ENCODE data around the gene FZD8.

The FZD8 gene

GRCh38 chr10:35632027-35632426 is 10.1 kb downstream of the FZD8 start:
- Histone ChIP-seq H3K36me3 (ENCODE audit: control insufficient read depth, insufficient read depth, low read length) (no peaks in the 10 kb centered on the region), H3K27ac (ENCODE audit: insufficient read depth, low read depth, low read length, poor library complexity, severe bottlenecking) (no peak overlapping the region), H3K4me1 (ENCODE audit: control insufficient read depth, insufficient read depth, low read length) (peaks cover 20% of the 10 kb centered on the region), H3K4me3 (ENCODE audit: insufficient read depth, low read depth, low read length) (no peak overlapping the region), H3K9me3 (ENCODE audit: control insufficient read depth, low read length) (no peaks in the 10 kb centered on the region), H3K27me3 (ENCODE audit: control insufficient read depth, insufficient read depth, low read length, poor library complexity, severe bottlenecking) (no peaks in the 10 kb centered on the region)

GRCh38 chr10:35631404-35631803 is 10.7 kb downstream of the FZD8 start:
- no peaks in the 10 kb centered on the region for H3K36me3 ChIP-seq (ENCODE audit: control insufficient read depth, insufficient read depth, low read length)
- H3K9me3 ChIP-seq (ENCODE audit: control insufficient read depth, low read length): no peaks in the 10 kb centered on the region
- H3K27ac ChIP-seq (ENCODE audit: insufficient read depth, low read depth, low read length, poor library complexity, severe bottlenecking): no peak overlapping the region
- no peaks in the 10 kb centered on the region for H3K27me3 ChIP-seq (ENCODE audit: control insufficient read depth, insufficient read depth, low read length, poor library complexity, severe bottlenecking)
- H3K4me3 ChIP-seq (ENCODE audit: insufficient read depth, low read depth, low read length): no peak overlapping the region
- 63 to 71% methylated on average over 1 of the region's 1 CpG for WGBS, 2 experiments
- peaks cover 13% of the 10 kb centered on the region for H3K4me1 ChIP-seq (ENCODE audit: control insufficient read depth, insufficient read depth, low read length)

GRCh38 chr10:35626971-35627507 is 15.1 kb downstream of the FZD8 start:
- Histone ChIP-seq H3K36me3 (ENCODE audit: control insufficient read depth, insufficient read depth, low read length) (no peaks in the 10 kb centered on the region), H3K27ac (ENCODE audit: insufficient read depth, low read depth, low read length, poor library complexity, severe bottlenecking) (no peak overlapping the region), H3K4me3 (ENCODE audit: insufficient read depth, low read depth, low read length) (no peak overlapping the region), H3K27me3 (ENCODE audit: control insufficient read depth, insufficient read depth, low read length, poor library complexity, severe bottlenecking) (no peaks in the 10 kb centered on the region), H3K4me1 (ENCODE audit: control insufficient read depth, insufficient read depth, low read length) (no peaks in the 10 kb centered on the region), H3K9me3 (ENCODE audit: control insufficient read depth, low read length) (no peaks in the 10 kb centered on the region)
- WGBS, 2 experiments: 92 to 95% methylated on average over 5 to 6 of the region's 6 CpGs

- no peaks in the 10 kb centered on the region for H3K27me3 ChIP-seq (ENCODE audit: control insufficient read depth, insufficient read depth, low read length, poor library complexity, severe bottlenecking)
- H3K4me3 ChIP-seq (ENCODE audit: insufficient read depth, low read depth, low read length): no peak overlapping the region
- H3K4me1 ChIP-seq (ENCODE audit: control insufficient read depth, insufficient read depth, low read length): peaks cover 8% of the 10 kb centered on the region
- 81 to 82% methylated on average over 5 of the region's 5 CpGs for WGBS, 2 experiments
- H3K9me3 ChIP-seq (ENCODE audit: control insufficient read depth, low read length): no peaks in the 10 kb centered on the region
- no peaks in the 10 kb centered on the region for H3K36me3 ChIP-seq (ENCODE audit: control insufficient read depth, insufficient read depth, low read length)
- H3K27ac ChIP-seq (ENCODE audit: insufficient read depth, low read depth, low read length, poor library complexity, severe bottlenecking): no peak overlapping the region
Observed at GRCh38 chr10:35614312-35614711, 27.8 kb downstream of the FZD8 start.

- no peaks in the 10 kb centered on the region for H3K36me3 ChIP-seq (ENCODE audit: control insufficient read depth, insufficient read depth, low read length)
- WGBS, 2 experiments: 77 to 85% methylated on average over 7 to 8 of the region's 8 CpGs
- no peaks in the 10 kb centered on the region for H3K9me3 ChIP-seq (ENCODE audit: control insufficient read depth, low read length)
- no peak overlapping the region for H3K4me3 ChIP-seq (ENCODE audit: insufficient read depth, low read depth, low read length)
- H3K27me3 ChIP-seq (ENCODE audit: control insufficient read depth, insufficient read depth, low read length, poor library complexity, severe bottlenecking): no peaks in the 10 kb centered on the region
- H3K4me1 ChIP-seq (ENCODE audit: control insufficient read depth, insufficient read depth, low read length): peaks cover 8% of the 10 kb centered on the region
- H3K27ac ChIP-seq (ENCODE audit: insufficient read depth, low read depth, low read length, poor library complexity, severe bottlenecking): no peak overlapping the region
Observed at GRCh38 chr10:35613597-35614226, 28.4 kb downstream of the FZD8 start.

- WGBS, 2 experiments: 83 to 87% methylated on average over 2 of the region's 2 CpGs
- Histone ChIP-seq H3K4me3 (ENCODE audit: insufficient read depth, low read depth, low read length) (no peak overlapping the region), H3K9me3 (ENCODE audit: control insufficient read depth, low read length) (no peaks in the 10 kb centered on the region), H3K36me3 (ENCODE audit: control insufficient read depth, insufficient read depth, low read length) (no peaks in the 10 kb centered on the region), H3K4me1 (ENCODE audit: control insufficient read depth, insufficient read depth, low read length) (peaks cover 8% of the 10 kb centered on the region), H3K27me3 (ENCODE audit: control insufficient read depth, insufficient read depth, low read length, poor library complexity, severe bottlenecking) (peaks cover 4% of the 10 kb centered on the region), H3K27ac (ENCODE audit: insufficient read depth, low read depth, low read length, poor library complexity, severe bottlenecking) (no peak overlapping the region)
Observed at GRCh38 chr10:35613107-35613440, 29.0 kb downstream of the FZD8 start.

GRCh38 chr10:35612385-35613106 is 29.6 kb downstream of the FZD8 start:
- no peak overlapping the region for H3K27ac ChIP-seq (ENCODE audit: insufficient read depth, low read depth, low read length, poor library complexity, severe bottlenecking)
- H3K4me1 ChIP-seq (ENCODE audit: control insufficient read depth, insufficient read depth, low read length): peaks cover 8% of the 10 kb centered on the region
- H3K36me3 ChIP-seq (ENCODE audit: control insufficient read depth, insufficient read depth, low read length): no peaks in the 10 kb centered on the region
- no peak overlapping the region for H3K4me3 ChIP-seq (ENCODE audit: insufficient read depth, low read depth, low read length)
- H3K27me3 ChIP-seq (ENCODE audit: control insufficient read depth, insufficient read depth, low read length, poor library complexity, severe bottlenecking): peaks cover 10% of the 10 kb centered on the region
- 74 to 77% methylated on average over 6 of the region's 6 CpGs for WGBS, 2 experiments
- H3K9me3 ChIP-seq (ENCODE audit: control insufficient read depth, low read length): no peaks in the 10 kb centered on the region

GRCh38 chr10:35611750-35612149 is 30.3 kb downstream of the FZD8 start:
- no peak overlapping the region for H3K4me3 ChIP-seq (ENCODE audit: insufficient read depth, low read depth, low read length)
- H3K9me3 ChIP-seq (ENCODE audit: control insufficient read depth, low read length): no peaks in the 10 kb centered on the region
- 86 to 87% methylated on average over 6 of the region's 6 CpGs for WGBS, 2 experiments
- no peak overlapping the region for H3K27ac ChIP-seq (ENCODE audit: insufficient read depth, low read depth, low read length, poor library complexity, severe bottlenecking)
- H3K4me1 ChIP-seq (ENCODE audit: control insufficient read depth, insufficient read depth, low read length): peaks cover 8% of the 10 kb centered on the region
- peaks cover 18% of the 10 kb centered on the region for H3K27me3 ChIP-seq (ENCODE audit: control insufficient read depth, insufficient read depth, low read length, poor library complexity, severe bottlenecking)
- H3K36me3 ChIP-seq (ENCODE audit: control insufficient read depth, insufficient read depth, low read length): no peaks in the 10 kb centered on the region

GRCh38 chr10:35608328-35608672 is 33.8 kb downstream of the FZD8 start:
- Histone ChIP-seq H3K27me3 (ENCODE audit: control insufficient read depth, insufficient read depth, low read length, poor library complexity, severe bottlenecking) (peaks cover 19% of the 10 kb centered on the region), H3K9me3 (ENCODE audit: control insufficient read depth, low read length) (no peaks in the 10 kb centered on the region), H3K36me3 (ENCODE audit: control insufficient read depth, insufficient read depth, low read length) (no peaks in the 10 kb centered on the region), H3K4me3 (ENCODE audit: insufficient read depth, low read depth, low read length) (no peak overlapping the region), H3K27ac (ENCODE audit: insufficient read depth, low read depth, low read length, poor library complexity, severe bottlenecking) (no peak overlapping the region), H3K4me1 (ENCODE audit: control insufficient read depth, insufficient read depth, low read length) (peaks cover 14% of the 10 kb centered on the region)
- WGBS, 2 experiments: 88 to 89% methylated on average over 16 of the region's 16 CpGs

GRCh38 chr10:35607475-35608327 is 34.4 kb downstream of the FZD8 start:
- Histone ChIP-seq H3K4me3 (ENCODE audit: insufficient read depth, low read depth, low read length) (no peak overlapping the region), H3K9me3 (ENCODE audit: control insufficient read depth, low read length) (no peaks in the 10 kb centered on the region), H3K27ac (ENCODE audit: insufficient read depth, low read depth, low read length, poor library complexity, severe bottlenecking) (no peak overlapping the region), H3K4me1 (ENCODE audit: control insufficient read depth, insufficient read depth, low read length) (peaks cover 11% of the 10 kb centered on the region), H3K27me3 (ENCODE audit: control insufficient read depth, insufficient read depth, low read length, poor library complexity, severe bottlenecking) (peaks cover 19% of the 10 kb centered on the region), H3K36me3 (ENCODE audit: control insufficient read depth, insufficient read depth, low read length) (no peaks in the 10 kb centered on the region)
- 53 to 57% methylated on average over 78 of the region's 78 CpGs for WGBS, 2 experiments
